PC-9 (cell line): ENCODE measurements around the gene KIAA1217. TPM values are rescaled to one million over a fixed set of nuclear protein-coding genes. Genes with fewer than 3 reads are reported as not detected.

ENCODE experiments used
- BruUV-seq: library from RNA; stranded (reverse); fragments of 400-500 nt; replicated peaks from 2 replicates; lab custom pipeline; 2021; lab: Mats Ljungman, UMichigan
- CTCF ChIA-PET: fragments of 300-600 bp; sonication (Branson Sonifier 250); formaldehyde crosslinking; loops from one replicate; lab custom pipeline; 2022; ENCODE audit warnings: antibody characterized with exemption; lab: Charles Lee
- POLR2A ChIA-PET: fragments of 300-600 bp; sonication (Branson Sonifier 250); formaldehyde crosslinking; loops from one replicate; lab custom pipeline; 2022; ENCODE audit warnings: antibody characterized with exemption; ENCODE audit not compliant: unreplicated experiment; lab: Charles Lee
- DNase-seq, 2 experiments: peaks; one replicate each; pipeline versions ENCODE4 v3.0.0 to v3.0.0-alpha.2; 2015 to 2022; ENCODE audit warnings: mixed read lengths in 1 of 2
- H2AFZ ChIP-seq: fragments of 200-600 bp; sonication (generic); 2 replicates; pipeline ENCODE4 v1.8.1; 2017; ENCODE audit warnings: antibody characterized with exemption
- H3F3A ChIP-seq: fragments of 200-600 bp; sonication (generic); 2 replicates; pipeline ENCODE4 v1.8.1; 2017; ENCODE audit warnings: antibody characterized with exemption, mild to moderate bottlenecking, low read depth; ENCODE audit not compliant: insufficient read depth
- H3K27ac ChIP-seq: fragments of 200-600 bp; sonication (generic); 2 replicates; pipeline ENCODE4 v1.6.1; 2016; ENCODE audit warnings: mixed run types
- H3K27me3 ChIP-seq: fragments of 200-600 bp; sonication (generic); 2 replicates; pipeline ENCODE4 v1.6.1; 2016; ENCODE audit warnings: low read depth, mixed run types; ENCODE audit not compliant: insufficient read depth
- H3K36me3 ChIP-seq: fragments of 200-600 bp; sonication (generic); 2 replicates; pipeline ENCODE4 v1.6.1; 2016; ENCODE audit warnings: low read depth, mixed run types
- H3K4me1 ChIP-seq: fragments of 200-600 bp; sonication (generic); replicated peaks from 2 replicates; pipeline ENCODE4 v1.6.1; 2016; ENCODE audit warnings: mixed run types; ENCODE audit not compliant: insufficient read depth
- H3K4me2 ChIP-seq: fragments of 200-600 bp; sonication (generic); 2 replicates; pipeline ENCODE4 v1.6.1; 2017; ENCODE audit warnings: mixed run types
- H3K4me3 ChIP-seq: fragments of 200-600 bp; sonication (generic); 2 replicates; pipeline ENCODE4 v1.6.1; 2016; ENCODE audit warnings: mixed run types
- H3K79me2 ChIP-seq: fragments of 200-600 bp; sonication (generic); 2 replicates; pipeline ENCODE4 v1.6.1; 2017; ENCODE audit warnings: low read depth, mixed run types
- H3K9me2 ChIP-seq: fragments of 200-600 bp; sonication (generic); 2 replicates; pipeline ENCODE4 v1.8.1; 2017; ENCODE audit warnings: mild to moderate bottlenecking; ENCODE audit not compliant: insufficient read depth
- H3K9me3 ChIP-seq: fragments of 200-600 bp; sonication (generic); 2 replicates; pipeline ENCODE4 v1.8.1; 2016; ENCODE audit warnings: low read depth; ENCODE audit not compliant: insufficient read depth
- H4K20me1 ChIP-seq: fragments of 200-600 bp; sonication (generic); 2 replicates; pipeline ENCODE4 v1.8.1; 2017; ENCODE audit not compliant: insufficient read depth
- EZH2 ChIP-seq: fragments of 200-600 bp; sonication (generic); IDR thresholded peaks from 2 replicates; pipeline ENCODE4 v1.8.0; 2017; ENCODE audit warnings: antibody characterized with exemption, low read depth
- intact Hi-C: fragments of 100-400 bp; cut with micrococcal nuclease; formaldehyde crosslinking; loops from one replicate; pipeline ENCODE4 v1.10.0; 2022; ENCODE audit not compliant: unreplicated experiment
- total RNA-seq: library from RNA; stranded (reverse); gene quantifications from 2 replicates; pipeline ENCODE4 v1.2.3, GENCODE V29; 2021
- TF ChIP-seq, protein P1 (sequence below): fragments of 200-600 bp; sonication (generic); conservative IDR thresholded peaks from 2 replicates; pipeline ENCODE4 v1.6.1; 2017; ENCODE audit warnings: mixed run types, antibody characterized with exemption, mild to moderate bottlenecking, moderate library complexity

The KIAA1217 gene
- total RNA-seq, 1 experiment from 2014 or later: 41.1 TPM

DNA sequence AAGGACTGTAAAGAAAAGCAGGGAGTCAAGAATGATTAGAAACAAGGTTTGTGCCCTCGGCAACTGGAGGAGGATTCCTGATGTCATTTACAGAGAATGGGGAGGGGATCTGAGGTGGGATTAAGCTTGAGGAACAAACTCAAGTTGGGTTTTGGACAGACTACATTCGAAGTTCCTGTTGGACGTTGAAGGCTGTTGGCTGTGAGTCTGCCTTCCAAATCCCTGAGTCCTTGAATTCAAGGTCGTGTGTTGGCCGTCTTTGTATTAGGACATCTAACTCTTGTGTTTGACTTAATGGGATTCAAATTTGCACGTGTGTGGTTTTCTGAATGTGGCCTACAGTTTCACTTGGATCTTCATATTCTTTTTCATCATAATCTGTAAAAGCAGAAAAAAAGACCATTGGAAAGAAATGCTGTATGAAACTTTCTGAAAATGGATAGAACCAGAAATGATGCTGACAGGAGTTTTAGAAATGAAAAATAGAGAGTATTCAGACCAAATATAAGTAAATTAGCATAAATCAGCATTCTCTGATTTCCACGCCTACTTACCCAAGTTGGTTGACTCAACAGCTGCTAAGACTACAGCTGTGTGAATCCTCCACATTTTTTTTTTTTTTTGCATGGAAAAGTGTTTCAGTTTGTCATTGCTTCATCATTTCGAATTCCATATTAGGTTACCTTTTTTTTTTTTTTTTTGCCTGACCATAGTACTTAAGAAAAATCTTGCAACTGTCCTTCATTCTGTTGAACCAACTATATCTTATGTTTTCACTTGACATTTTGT is 94.8 kb downstream of the KIAA1217 start:
- Histone ChIP-seq H4K20me1 (no peaks in the 10 kb centered on the region), H3K27ac (no peak overlapping the region), H3K4me2 (no peak overlapping the region), H3K9me3 (no peaks in the 10 kb centered on the region), H2AFZ (no peak overlapping the region), H3K79me2 (no peaks in the 10 kb centered on the region), H3K27me3 (no peaks in the 10 kb centered on the region), H3K36me3 (no peaks in the 10 kb centered on the region), H3K4me3 (no peak overlapping the region), H3F3A (no peaks in the 10 kb centered on the region), H3K9me2 (no peaks in the 10 kb centered on the region), H3K4me1 (no peaks in the 10 kb centered on the region)
- TF ChIP-seq, protein P1, sequence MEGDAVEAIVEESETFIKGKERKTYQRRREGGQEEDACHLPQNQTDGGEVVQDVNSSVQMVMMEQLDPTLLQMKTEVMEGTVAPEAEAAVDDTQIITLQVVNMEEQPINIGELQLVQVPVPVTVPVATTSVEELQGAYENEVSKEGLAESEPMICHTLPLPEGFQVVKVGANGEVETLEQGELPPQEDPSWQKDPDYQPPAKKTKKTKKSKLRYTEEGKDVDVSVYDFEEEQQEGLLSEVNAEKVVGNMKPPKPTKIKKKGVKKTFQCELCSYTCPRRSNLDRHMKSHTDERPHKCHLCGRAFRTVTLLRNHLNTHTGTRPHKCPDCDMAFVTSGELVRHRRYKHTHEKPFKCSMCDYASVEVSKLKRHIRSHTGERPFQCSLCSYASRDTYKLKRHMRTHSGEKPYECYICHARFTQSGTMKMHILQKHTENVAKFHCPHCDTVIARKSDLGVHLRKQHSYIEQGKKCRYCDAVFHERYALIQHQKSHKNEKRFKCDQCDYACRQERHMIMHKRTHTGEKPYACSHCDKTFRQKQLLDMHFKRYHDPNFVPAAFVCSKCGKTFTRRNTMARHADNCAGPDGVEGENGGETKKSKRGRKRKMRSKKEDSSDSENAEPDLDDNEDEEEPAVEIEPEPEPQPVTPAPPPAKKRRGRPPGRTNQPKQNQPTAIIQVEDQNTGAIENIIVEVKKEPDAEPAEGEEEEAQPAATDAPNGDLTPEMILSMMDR: no peak
- no peak for TF ChIP-seq EZH2
- ChIA-PET CTCF (no interaction called here), POLR2A (no interaction called here)
- no TSS peak for BruUV-seq
- intact Hi-C loops: no loop called here
- no peak for DNase-seq

DNA sequence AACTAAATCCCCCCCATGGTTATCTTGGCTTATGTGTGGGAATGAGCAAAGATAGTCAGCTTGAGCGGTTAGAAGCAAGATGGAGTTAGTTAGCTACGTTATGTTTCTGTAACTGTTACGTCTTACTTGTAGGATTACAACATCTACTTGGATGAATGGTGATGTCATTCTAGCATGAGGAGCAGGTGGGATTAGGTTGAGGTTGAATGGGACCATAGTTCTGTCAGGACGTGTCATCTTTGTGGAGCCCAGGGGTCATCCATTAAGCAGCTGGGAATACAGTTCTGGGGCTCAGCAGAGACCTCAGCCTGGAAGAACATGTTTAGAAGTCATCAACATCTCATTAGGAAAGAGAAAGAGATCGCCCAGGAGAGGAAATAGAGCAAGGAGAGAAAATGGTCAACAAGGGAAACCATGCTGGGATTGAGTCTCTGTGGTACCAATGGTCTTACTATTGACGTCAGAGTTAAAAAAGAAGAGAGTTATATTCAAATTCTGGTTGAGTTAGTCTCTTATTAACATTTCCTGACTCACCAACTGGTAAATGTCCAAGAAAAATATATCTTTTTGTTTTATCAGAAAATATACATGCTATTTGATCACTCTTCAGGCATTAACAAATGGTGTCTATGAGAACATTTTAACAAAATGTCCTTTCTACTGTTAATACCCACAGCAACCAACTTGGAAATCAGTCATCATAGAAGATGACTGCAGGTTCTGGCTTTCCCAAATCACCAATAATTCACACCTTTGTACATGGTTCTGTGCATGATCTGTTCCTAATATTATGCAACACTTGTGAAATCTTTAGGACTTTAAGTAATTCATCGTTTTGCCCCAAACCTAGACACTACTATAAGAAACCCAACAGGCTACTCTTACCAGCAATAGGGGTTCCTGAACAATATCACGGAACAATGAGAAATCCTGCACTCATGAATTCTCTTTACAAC is 96.9 kb downstream of the KIAA1217 start:
- TF ChIP-seq, protein P1: no peak
- TF ChIP-seq EZH2: no peak
- Histone ChIP-seq H3K4me1 (no peaks in the 10 kb centered on the region), H2AFZ (no peak overlapping the region), H3F3A (no peaks in the 10 kb centered on the region), H4K20me1 (no peaks in the 10 kb centered on the region), H3K9me2 (no peaks in the 10 kb centered on the region), H3K27ac (no peak overlapping the region), H3K4me3 (no peak overlapping the region), H3K27me3 (no peaks in the 10 kb centered on the region), H3K9me3 (no peaks in the 10 kb centered on the region), H3K79me2 (no peaks in the 10 kb centered on the region), H3K4me2 (no peak overlapping the region), H3K36me3 (no peaks in the 10 kb centered on the region)
- CTCF ChIA-PET: no interaction called here
- DNase-seq: no peak
- BruUV-seq: no TSS peak
- POLR2A ChIA-PET: no interaction called here
- intact Hi-C loops: no loop called here

DNA sequence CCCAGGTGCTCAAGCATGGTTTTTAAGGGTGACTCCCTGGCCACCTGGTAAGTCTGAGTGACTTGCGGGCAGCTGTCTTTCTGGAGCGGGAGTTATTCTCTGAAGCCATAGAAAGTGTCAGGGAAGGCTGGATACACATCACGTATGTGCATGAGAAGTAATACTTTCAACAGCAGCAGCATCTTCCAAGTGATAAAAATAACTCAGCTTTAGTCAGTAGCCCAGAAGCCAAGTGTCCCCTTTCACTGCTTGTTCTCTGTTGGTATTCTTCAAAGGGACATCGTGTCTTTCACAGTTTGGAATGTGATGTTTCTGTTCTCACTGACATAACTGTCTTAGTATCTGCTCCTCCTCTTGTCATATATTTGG is 97.6 kb downstream of the KIAA1217 start:
- intact Hi-C loops: no loop called here
- no peak for DNase-seq
- Histone ChIP-seq H3K27me3 (no peaks in the 10 kb centered on the region), H4K20me1 (no peaks in the 10 kb centered on the region), H3K4me2 (no peak overlapping the region), H3F3A (no peaks in the 10 kb centered on the region), H3K9me3 (no peaks in the 10 kb centered on the region), H3K4me1 (no peaks in the 10 kb centered on the region), H3K4me3 (no peak overlapping the region), H3K27ac (no peak overlapping the region), H3K36me3 (no peaks in the 10 kb centered on the region), H3K79me2 (no peaks in the 10 kb centered on the region), H2AFZ (no peak overlapping the region), H3K9me2 (no peaks in the 10 kb centered on the region)
- TF ChIP-seq, protein P1: no peak
- TF ChIP-seq EZH2: no peak
- POLR2A ChIA-PET: no interaction called here
- BruUV-seq: no TSS peak
- CTCF ChIA-PET: no interaction called here
